K562 (cell line): Measurements from ENCODE around the gene FBXW8.

Source experiments
- ATF2 ChIP-seq: sonication (generic); formaldehyde crosslinking; IDR thresholded peaks from 2 replicates; pipeline ENCODE4 v1.8.1; 2022; ENCODE audit warnings: missing genetic modification reagents
- BCLAF1 ChIP-seq, 2 experiments: fragments of 450-650 bp in 1 of 2; IDR thresholded peaks; 2 replicates each; pipeline ENCODE4 v1.6.1; 2011 to 2017; ENCODE audit warnings: low read depth in 2 of 2, antibody characterized with exemption in 1 of 2, borderline replicate concordance in 1 of 2, low read length in 1 of 2, mild to moderate bottlenecking in 1 of 2, mixed read lengths in 1 of 2; ENCODE audit not compliant: control insufficient read depth in 1 of 2
- CHD1 ChIP-seq: fragments of 200-600 bp; sonication (generic); IDR thresholded peaks from one replicate; pipeline ENCODE4 v1.6.1; 2012; ENCODE audit warnings: mild to moderate bottlenecking, moderate library complexity, low read length, inconsistent platforms
- DNMT1 ChIP-seq: fragments of 450-650 bp; IDR thresholded peaks from 2 replicates; pipeline ENCODE4 v1.6.1; 2016; ENCODE audit warnings: antibody characterized with exemption, mild to moderate bottlenecking
- FOXP4 ChIP-seq: sonication (generic); formaldehyde crosslinking; IDR thresholded peaks from 2 replicates; pipeline ENCODE4 v1.8.0; 2022; ENCODE audit warnings: mild to moderate bottlenecking, missing genetic modification reagents, borderline replicate concordance
- HDAC6 ChIP-seq: IDR thresholded peaks from 2 replicates; pipeline ENCODE4 v1.6.1; 2012; ENCODE audit warnings: low read depth, mild to moderate bottlenecking, control low read depth, inconsistent platforms, low read length, moderate library complexity
- JUNB ChIP-seq: fragments of 450-650 bp; formaldehyde crosslinking; conservative IDR thresholded peaks from 2 replicates; pipeline ENCODE4 v1.4.0; 2020; ENCODE audit warnings: mild to moderate bottlenecking
- POLR2A ChIP-seq: fragments of 450-650 bp; conservative IDR thresholded peaks from 2 replicates; pipeline ENCODE4 v1.6.1; 2016
- SIN3A ChIP-seq, 2 experiments: fragments of 150-350 bp in 1 of 2; IDR thresholded peaks; 2 replicates each; pipeline ENCODE4 v1.6.1; 2011 to 2016; ENCODE audit warnings: borderline replicate concordance in 2 of 2, low read depth in 2 of 2, low read length in 2 of 2, mild to moderate bottlenecking in 2 of 2, moderate library complexity in 2 of 2; ENCODE audit not compliant: control insufficient read depth in 1 of 2
- ZBTB5 ChIP-seq: fragments of 450-650 bp; IDR thresholded peaks from 2 replicates; pipeline ENCODE4 v1.6.1; 2017; ENCODE audit warnings: antibody characterized with exemption
- ZNF449 ChIP-seq: fragments of 250-450 bp; sonication (Bioruptor Pico); IDR thresholded peaks from 2 replicates; pipeline ENCODE4 v1.8.0; 2022; ENCODE audit warnings: moderate library complexity, mild to moderate bottlenecking, inconsistent platforms

GRCh38 chr12:117051380-117051779 lies 140.6 kb downstream of the FBXW8 start:
- TF ChIP-seq FOXP4 (CRISPR knock-in tag) (no peak), HDAC6 (no peak), DNMT1 (no peak), ZBTB5 (no peak), POLR2A (no peak), ATF2 (CRISPR knock-in tag) (no peak), BCLAF1 (IDR thresholded peaks at IDR 0.05; ENCODE audit: borderline replicate concordance in 1 of 2, control insufficient read depth in 1 of 2, low read depth in 2 of 2, low read length in 1 of 2) (no peak), JUNB (no peak), ZNF449 (CRISPR knock-in tag) (no peak), SIN3A (IDR thresholded peaks at IDR 0.05; ENCODE audit: borderline replicate concordance in 2 of 2, control insufficient read depth in 1 of 2, low read depth in 2 of 2, low read length in 2 of 2) (no peak), CHD1 (no peak)
